Measurements from ENCODE around the gene LRP1B. TPM values are rescaled to one million over a fixed set of nuclear protein-coding genes. Genes with fewer than 3 reads are reported as not detected.

LRP1B gene
- total and polyA plus RNA-seq, 2 of the 8 experiments (the other 6 are each of a cell fraction or from before 2014, with no cell fraction given), result 0.03 TPM; not detected in 1

- Histone ChIP-seq H3K23ac (ENCODE audit: insufficient read length) (no peak overlapping the region), H3K4ac (replicated peaks; ENCODE audit: insufficient read length, low read depth, low read length) (no peak overlapping the region), H2BK120ac (replicated peaks; ENCODE audit: low read depth, low read length) (no peak overlapping the region), H3K18ac (ENCODE audit: extremely low read depth, low read length) (no peak overlapping the region), H3K9me3 (ENCODE audit: insufficient read depth in 2 of 2, low read depth in 1 of 2, low read length in 1 of 2) (0 out of 4 replicates have a peak, but pooled peaks cover 0 to 5% of the 10 kb centered on the region in 2 experiments), H4K91ac (replicated peaks; ENCODE audit: insufficient read length, low read length) (no peak overlapping the region), H2BK12ac (ENCODE audit: low read depth, low read length) (no peak overlapping the region), H3K14ac (ENCODE audit: insufficient read length) (no peak overlapping the region), H3K4me2 (ENCODE audit: insufficient read depth in 1 of 2, low read depth in 2 of 2, low read length in 2 of 2) (no peak overlapping the region), H3K4me3 (ENCODE audit: extremely low read depth in 1 of 4, insufficient read depth in 2 of 4, low read depth in 3 of 4, low read length in 4 of 4) (no peak overlapping the region), H3K56ac (replicated peaks; ENCODE audit: insufficient read length, low read depth, low read length) (no peak overlapping the region), H3K4me1 (replicated peaks in 1 of 4; ENCODE audit: control insufficient read depth in 3 of 4, insufficient read depth in 4 of 4, low read length in 3 of 4) (no peaks in the 10 kb centered on the region), H4K8ac (ENCODE audit: extremely low read depth, insufficient read depth, low read length) (no peak overlapping the region), H2AK5ac (ENCODE audit: low read depth, low read length) (no peak overlapping the region), H2BK20ac (ENCODE audit: low read length) (no peak overlapping the region), H2AFZ (ENCODE audit: low read length) (no peak overlapping the region), H2BK15ac (ENCODE audit: low read length) (no peak overlapping the region), H3K27ac (ENCODE audit: low read depth, low read length) (no peak overlapping the region), H3K27me3 (replicated peaks in 1 of 4; ENCODE audit: control insufficient read depth in 3 of 4, extremely low read depth in 1 of 4, insufficient read depth in 3 of 4, low read length in 3 of 4) (no peaks in the 10 kb centered on the region), H3K9ac (replicated peaks in 1 of 4; ENCODE audit: extremely low read depth in 1 of 4, low read depth in 3 of 4, low read length in 3 of 4) (no peak overlapping the region), H3K79me2 (ENCODE audit: control insufficient read depth in 1 of 2, insufficient read depth in 2 of 2, low read length in 2 of 2) (no peaks in the 10 kb centered on the region), H3K36me3 (ENCODE audit: control insufficient read depth in 2 of 4, insufficient read depth in 4 of 4, low read length in 3 of 4) (no peaks in the 10 kb centered on the region), H3K79me1 (ENCODE audit: low read depth, low read length) (no peaks in the 10 kb centered on the region), H4K20me1 (replicated peaks in 1 of 2; ENCODE audit: control insufficient read depth in 1 of 2, insufficient read depth in 2 of 2, low read length in 2 of 2) (no peaks in the 10 kb centered on the region), H3K23me2 (ENCODE audit: low read depth, low read length) (peaks cover 1% of the 10 kb centered on the region; the same call in 1 of the 2 replicates), H4K5ac (ENCODE audit: insufficient read length, low read depth, low read length) (no peak overlapping the region), H2BK5ac (ENCODE audit: low read depth, low read length) (no peak overlapping the region)
- no peak for DNase-seq (ENCODE audit: low read depth in 1 of 2, low spot score in 2 of 2)
- CTCF ChIA-PET (ENCODE audit: partially characterized antibody), result no interaction called here
- no peak for FAIRE-seq
- 91% methylated on average over 1 of the region's 1 CpG; no CpG with 5 or more reads in 1 of the 2 experiments for WGBS, 2 experiments (ENCODE audit: extremely low coverage in 1 of 2, insufficient coverage in 1 of 2, insufficient read length in 1 of 2, insufficient replicate concordance in 2 of 2, low coverage in 1 of 2, low lambda C conversion rate in 2 of 2, missing lambda C conversion rate in 1 of 2)
- POLR2A ChIA-PET (ENCODE audit: partially characterized antibody), result no interaction called here
- TF ChIP-seq RFX5 (IDR thresholded peaks at IDR 0.05; ENCODE audit: borderline replicate concordance, low read depth, low read length) (no peak), SP4 (IDR thresholded peaks at IDR 0.05; ENCODE audit: low read length) (no peak), RXRA (IDR thresholded peaks at IDR 0.05; ENCODE audit: insufficient read depth, low read depth, low read length) (no peak), POLR2A (IDR thresholded peaks at IDR 0.05; ENCODE audit: control extremely low read depth in 1 of 2, low read depth in 2 of 2, low read length in 2 of 2) (no peak), HDAC6 (IDR thresholded peaks at IDR 0.05; ENCODE audit: low read depth, low read length) (no peak), SRF (IDR thresholded peaks at IDR 0.05; ENCODE audit: low read depth, low read length) (no peak), CHD1 (IDR thresholded peaks at IDR 0.05; ENCODE audit: low read depth, low read length) (no peak), ATF3 (IDR thresholded peaks at IDR 0.05; ENCODE audit: insufficient read depth, low read depth, low read length) (no peak), HDAC2 (IDR thresholded peaks at IDR 0.05; ENCODE audit: borderline replicate concordance in 1 of 2, low read depth in 2 of 2, low read length in 2 of 2) (no peak), SUZ12 (IDR thresholded peaks at IDR 0.05; ENCODE audit: low read length) (no peak), MAFK (IDR thresholded peaks at IDR 0.05; ENCODE audit: low read depth, low read length) (no peak), POLR2AphosphoS5 (IDR thresholded peaks at IDR 0.05; ENCODE audit: low read depth, low read length) (no peak), KDM4A (IDR thresholded peaks at IDR 0.05; ENCODE audit: low read depth, low read length, severe bottlenecking) (no peak), EP300 (IDR thresholded peaks at IDR 0.05; ENCODE audit: borderline replicate concordance in 1 of 2, low read depth in 2 of 2, low read length in 2 of 2) (no peak)
Observed at GRCh38 chr2:141226560-141226959, 904.3 kb downstream of the LRP1B start.

Data from H1 (cell line).